Type B pancreatic cell (in vitro differentiated cells): ENCODE results near the gene FANCB. TPM values are rescaled to one million over a fixed set of nuclear protein-coding genes. Genes with fewer than 3 reads are reported as not detected.

Experiments used
- DNase-seq: peaks from one replicate; pipeline ENCODE4 v3.0.0; 2021; ENCODE audit warnings: mixed read lengths; ENCODE audit not compliant: unreplicated experiment; ENCODE audit errors: extremely low spot score
- H3K27ac Mint-ChIP-seq: 2 replicates; pipeline ENCODE4 v1.8.0; 2021; ENCODE audit warnings: mild to moderate bottlenecking, mixed read lengths
- H3K27me3 Mint-ChIP-seq: 2 replicates; pipeline ENCODE4 v1.8.0; 2021; ENCODE audit warnings: mixed read lengths
- H3K36me3 Mint-ChIP-seq: 2 replicates; pipeline ENCODE4 v1.8.0; 2021; ENCODE audit warnings: mixed read lengths
- H3K4me1 Mint-ChIP-seq: one replicate; pipeline ENCODE4 v1.8.0; 2021; ENCODE audit warnings: mixed read lengths; ENCODE audit not compliant: unreplicated experiment
- H3K4me3 Mint-ChIP-seq: 2 replicates; pipeline ENCODE4 v1.8.0; 2021; ENCODE audit warnings: mild to moderate bottlenecking, mixed read lengths
- H3K9me3 Mint-ChIP-seq: 2 replicates; pipeline ENCODE4 v1.8.0; 2021; ENCODE audit warnings: mixed read lengths
- CTCF ChIP-seq: fragments of 200-600 bp; sonication (generic); conservative IDR thresholded peaks from 2 replicates; pipeline ENCODE4 v1.5.0; 2021; ENCODE audit warnings: antibody characterized with exemption, mild to moderate bottlenecking
- long read RNA-seq: library from polyadenylated mRNA; unstranded; transcript quantifications from one replicate; pipeline ENCODE4 v2.0.0, GENCODE V29; 2020
- total RNA-seq: library from RNA; stranded (reverse); gene quantifications from 2 replicates; pipeline ENCODE4 v1.2.1, GENCODE V29; 2021; ENCODE audit warnings: low replicate concordance

The FANCB gene
- 3.9 and 12.0 TPM in 2 replicates for total RNA-seq
- long read RNA-seq, partial matches to known transcripts, result 3 of 6 reads
- long read RNA-seq, other reads (novel, unspliced or antisense), result 2 of 6 reads

DNA sequence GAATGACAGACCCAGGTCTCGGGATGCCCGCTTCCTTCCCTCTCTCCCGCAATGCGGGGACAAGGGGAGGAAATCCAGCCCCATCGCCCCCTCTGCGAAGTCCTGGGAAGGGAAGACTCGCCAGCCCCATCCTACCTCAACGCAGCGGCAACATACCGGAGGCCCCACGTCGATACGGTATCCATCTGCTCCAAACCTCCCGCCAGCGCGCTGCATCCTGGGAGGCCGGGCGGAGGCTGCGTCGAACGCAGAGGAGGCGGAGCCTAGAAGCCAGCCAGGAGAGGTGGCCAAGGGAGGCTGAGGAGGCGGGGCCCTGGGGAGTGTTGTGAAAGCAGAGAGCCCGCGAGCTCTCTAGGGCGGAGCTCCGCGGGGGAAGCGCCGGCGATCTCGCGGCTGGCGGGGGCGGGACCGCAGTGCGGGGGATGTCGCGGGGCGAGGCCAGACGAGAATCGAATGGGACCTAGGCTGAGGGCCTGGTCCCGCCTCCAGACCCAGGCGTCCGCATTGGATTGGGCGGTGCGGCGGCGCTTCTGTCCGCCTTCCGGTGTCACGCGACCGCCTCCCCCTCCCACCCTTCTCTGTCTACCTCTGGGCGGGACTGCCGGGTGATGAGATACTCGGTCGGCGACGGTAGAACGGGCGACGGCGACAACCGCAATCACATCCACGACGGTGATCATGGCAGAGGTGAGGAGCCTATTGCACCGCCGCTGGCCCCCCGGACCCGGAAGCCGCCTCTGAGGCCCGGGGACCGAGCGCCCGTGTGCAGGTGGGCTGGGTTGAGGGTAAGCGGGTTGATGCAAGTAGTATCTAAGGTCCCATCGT lies at the start of gene FANCB, which contains the start of gene MOSPD2:
Gene FANCB (minus strand): TSS at position 219 of the 825 bp plus-strand sequence. CDS start 7,559 bp downstream, outside the sequence.
Gene MOSPD2 (plus strand): TSS at position 571 of the 825 bp plus-strand sequence. CDS start 108 bp downstream, at position 679.
- H3K9me3 Mint-ChIP-seq, result no peaks in the 10 kb centered on the region
- H3K27me3 Mint-ChIP-seq, result no peaks in the 10 kb centered on the region
- H3K4me3 Mint-ChIP-seq, result peak within 1 kb of the TSS; percentile 90
- peaks cover 15% of the 10 kb centered on the region for H3K36me3 Mint-ChIP-seq
- no peak for TF ChIP-seq CTCF
- H3K4me1 Mint-ChIP-seq, result no peaks in the 10 kb centered on the region
- peak; percentile 93 for DNase-seq
- H3K27ac Mint-ChIP-seq, result peak within 1 kb of the TSS; percentile 68

DNA sequence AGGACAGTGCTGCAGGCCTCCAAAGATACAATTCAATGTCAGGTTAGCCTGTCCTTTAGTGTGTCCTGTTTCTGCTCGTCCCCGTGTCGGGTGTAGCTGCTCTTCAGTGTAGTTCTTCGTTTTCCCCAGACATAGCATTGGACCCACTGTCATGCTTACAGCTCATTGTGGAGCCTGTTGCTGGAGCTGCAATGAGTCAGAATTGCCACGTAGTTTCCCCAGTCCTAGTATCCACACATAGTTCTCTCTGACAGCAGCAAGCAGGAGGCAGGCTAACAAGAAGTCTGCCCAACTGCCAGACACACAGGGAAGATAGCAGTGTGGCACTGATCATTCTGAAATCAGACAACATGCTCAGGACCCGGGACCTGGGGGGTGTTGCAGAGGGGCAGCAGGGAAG lies 49.6 kb upstream of the FANCB start:
- Mint-ChIP-seq H3K27ac (no peak overlapping the region), H3K4me1 (no peaks in the 10 kb centered on the region), H3K9me3 (no peaks in the 10 kb centered on the region), H3K4me3 (no peak overlapping the region), H3K27me3 (no peaks in the 10 kb centered on the region), H3K36me3 (peaks cover 4% of the 10 kb centered on the region)
- no peak for TF ChIP-seq CTCF
- no peak for DNase-seq

DNA sequence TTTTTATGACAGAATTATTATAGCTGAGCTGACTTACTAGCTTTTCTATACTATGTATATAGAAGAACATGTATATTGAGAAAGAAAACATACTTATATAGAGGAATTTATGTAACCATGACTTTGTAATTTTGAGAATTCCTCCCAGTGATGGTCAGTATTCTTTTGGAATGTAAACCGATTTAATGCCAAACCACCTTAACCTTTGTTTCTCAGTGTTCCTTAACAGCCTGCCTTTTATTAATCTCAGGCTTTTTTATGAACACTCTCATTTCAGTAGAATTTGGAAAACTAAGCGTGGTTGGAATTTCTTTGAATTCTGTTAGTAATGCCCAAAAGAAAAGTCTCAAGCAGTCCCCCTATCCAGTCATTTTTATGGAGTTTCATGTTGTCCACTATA lies 47.3 kb upstream of the FANCB start:
- no peak for DNase-seq
- Mint-ChIP-seq H3K9me3 (no peaks in the 10 kb centered on the region), H3K4me1 (no peaks in the 10 kb centered on the region), H3K4me3 (no peak overlapping the region), H3K27ac (no peak overlapping the region), H3K36me3 (peaks cover 4% of the 10 kb centered on the region), H3K27me3 (no peaks in the 10 kb centered on the region)
- no peak for TF ChIP-seq CTCF

DNA sequence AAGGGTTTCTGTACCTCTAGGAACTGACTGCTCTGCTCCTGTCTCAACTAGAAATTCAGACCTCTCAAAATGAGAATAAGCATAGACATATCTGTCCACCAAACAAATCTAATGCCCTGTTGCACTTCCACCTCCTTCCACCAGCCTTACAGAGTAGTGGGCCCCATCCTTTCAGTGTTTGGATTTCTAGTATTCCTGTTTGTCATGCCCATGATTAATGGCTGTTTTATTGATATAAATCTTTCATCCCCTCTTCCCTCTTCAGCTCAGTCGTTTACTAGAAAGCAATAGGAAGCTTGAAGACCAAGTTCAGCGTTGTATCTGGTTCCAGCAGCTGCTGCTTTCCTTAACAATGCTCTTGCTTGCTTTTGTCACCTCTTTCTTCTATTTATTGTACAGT lies 46.5 kb upstream of the FANCB start:
- Mint-ChIP-seq H3K36me3 (peaks cover 4% of the 10 kb centered on the region), H3K4me1 (no peaks in the 10 kb centered on the region), H3K9me3 (no peaks in the 10 kb centered on the region), H3K27ac (no peak overlapping the region), H3K27me3 (no peaks in the 10 kb centered on the region), H3K4me3 (no peak overlapping the region)
- no peak for DNase-seq
- no peak for TF ChIP-seq CTCF

DNA sequence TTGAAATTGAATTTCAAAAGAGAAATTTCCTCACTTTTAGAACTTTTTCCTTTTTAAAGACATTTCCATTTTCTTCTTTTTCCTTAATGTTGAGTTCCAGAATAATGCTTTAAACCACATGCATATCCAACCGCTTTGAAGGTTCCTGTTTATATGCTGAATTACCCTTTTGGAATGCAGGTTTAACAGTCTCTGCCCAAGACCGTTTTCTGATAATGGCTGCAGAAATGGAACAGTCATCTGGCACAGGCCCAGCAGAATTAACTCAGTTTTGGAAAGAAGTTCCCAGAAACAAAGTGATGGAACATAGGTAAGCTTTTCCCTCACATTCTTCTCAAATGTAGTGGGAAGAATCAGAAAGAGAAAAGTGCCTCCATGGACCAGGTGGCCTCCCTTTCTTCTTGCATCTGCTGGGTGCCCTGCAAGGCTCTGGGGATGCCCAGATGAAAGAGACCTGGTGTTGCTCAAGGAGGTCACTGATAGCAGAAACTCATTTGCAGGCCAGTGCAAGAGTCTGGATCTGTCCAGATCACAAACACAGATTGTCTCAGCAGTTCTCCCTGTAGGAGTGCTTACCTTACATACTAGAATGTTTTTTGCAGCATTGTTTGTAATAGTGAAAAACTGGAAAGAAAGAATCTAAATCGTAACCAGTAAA lies 43.3 kb upstream of the FANCB start:
- TF ChIP-seq CTCF, result no peak
- Mint-ChIP-seq H3K27me3 (no peaks in the 10 kb centered on the region), H3K4me1 (no peaks in the 10 kb centered on the region), H3K9me3 (no peaks in the 10 kb centered on the region), H3K27ac (no peak overlapping the region), H3K36me3 (peaks cover 10% of the 10 kb centered on the region), H3K4me3 (no peak overlapping the region)
- no peak for DNase-seq
